NCI-H2029 (cell line): ENCODE results near the gene KRTAP13-4.

Experiments
- DNase-seq: peaks from one replicate; lab custom pipeline; 2025; lab: John Stamatoyannopoulos, UW

KRTAP13-4 gene

GRCh38 chr21:30430170-30430655 is at the start of gene KRTAP13-4:
Gene KRTAP13-4 (plus strand): TSS chr21:30430220. CDS start chr21:30430276, 56 bp downstream.
- no peak for DNase-seq

- DNase-seq = no peak
These were observed 47.8 kb upstream of the KRTAP13-4 start for GRCh38 chr21:30382201-30382600.

- DNase-seq = no peak
These were observed 38.5 kb upstream of the KRTAP13-4 start for GRCh38 chr21:30391492-30392025.

GRCh38 chr21:30395731-30396130 is 34.3 kb upstream of the KRTAP13-4 start, which contains the start of gene KRTAP13-1:
Gene KRTAP13-1 (plus strand): TSS chr21:30396031. CDS start chr21:30396087, 56 bp downstream.
- DNase-seq = no peak

- peak; percentile 98 for DNase-seq
These were observed 21.1 kb upstream of the KRTAP13-4 start for GRCh38 chr21:30408782-30409494.

- DNase-seq = no peak
These were observed 14.0 kb upstream of the KRTAP13-4 start for GRCh38 chr21:30415993-30416392.

- DNase-seq = no peak
These were observed 4.2 kb upstream of the KRTAP13-4 start, which contains the start of gene KRTAP13-3 for GRCh38 chr21:30425826-30426225. Gene KRTAP13-3 (minus strand): TSS chr21:30425926. CDS start chr21:30425912, 14 bp downstream.

GRCh38 chr21:30426731-30427130 is 3.3 kb upstream of the KRTAP13-4 start:
- DNase-seq = no peak

- DNase-seq = peak; percentile 28
These were observed 4.1 kb downstream of the KRTAP13-4 start for GRCh38 chr21:30434033-30434631.

GRCh38 chr21:30437010-30437565 is 7.1 kb downstream of the KRTAP13-4 start:
- no peak for DNase-seq

GRCh38 chr21:30439975-30440374 is 10.0 kb downstream of the KRTAP13-4 start, which contains the start of gene KRTAP15-1:
Gene KRTAP15-1 (plus strand): TSS chr21:30440275. CDS start chr21:30440328, 53 bp downstream.
- DNase-seq = no peak

GRCh38 chr21:30443226-30443625 is 13.2 kb downstream of the KRTAP13-4 start:
- no peak for DNase-seq

GRCh38 chr21:30444204-30444603 is 14.2 kb downstream of the KRTAP13-4 start:
- no peak for DNase-seq

- DNase-seq = no peak
These were observed 17.0 kb downstream of the KRTAP13-4 start for GRCh38 chr21:30447056-30447455.

GRCh38 chr21:30448514-30448913 is 18.5 kb downstream of the KRTAP13-4 start:
- DNase-seq = no peak

- no peak for DNase-seq
These were observed 33.7 kb downstream of the KRTAP13-4 start for GRCh38 chr21:30463713-30464112.

- DNase-seq = no peak
These were observed 39.1 kb downstream of the KRTAP13-4 start for GRCh38 chr21:30468900-30469714.

GRCh38 chr21:30478004-30478403 is 48.0 kb downstream of the KRTAP13-4 start:
- DNase-seq = no peak

GRCh38 chr21:30479259-30479658 is 49.2 kb downstream of the KRTAP13-4 start:
- peak; percentile 37 for DNase-seq

- no peak for DNase-seq
These were observed 50.1 kb downstream of the KRTAP13-4 start, which contains the start of gene KRTAP19-1 for GRCh38 chr21:30480145-30480544. Gene KRTAP19-1 (minus strand): TSS chr21:30480367. CDS start chr21:30480317, 50 bp downstream.
